ENCODE data around the gene ALX4. TPM values are rescaled to one million over a fixed set of nuclear protein-coding genes. Genes with fewer than 3 reads are reported as not detected.

The ALX4 gene
- total RNA-seq, 2 experiments from 2014 or later: not detected

GRCh38 chr11:44344921-44345320 is 35.0 kb upstream of the ALX4 start:
- DNase-seq: no peak
- peaks cover 5% of the 10 kb centered on the region for H3K27me3 Mint-ChIP-seq
- no peak overlapping the region for H3K27ac Mint-ChIP-seq
- no peak overlapping the region for H3K4me3 Mint-ChIP-seq
- no peaks in the 10 kb centered on the region for H3K4me1 Mint-ChIP-seq
- no peaks in the 10 kb centered on the region for H3K36me3 Mint-ChIP-seq (ENCODE audit: low read depth)
- POLR2A ChIA-PET: no interaction called here
- CTCF ChIA-PET: no interaction called here
- no peaks in the 10 kb centered on the region for H3K9me3 Mint-ChIP-seq

GRCh38 chr11:44344423-44344820 is 34.5 kb upstream of the ALX4 start:
- Mint-ChIP-seq H3K4me1 (no peaks in the 10 kb centered on the region), H3K27ac (no peak overlapping the region), H3K27me3 (peaks cover 3% of the 10 kb centered on the region), H3K36me3 (ENCODE audit: low read depth) (no peaks in the 10 kb centered on the region), H3K4me3 (no peak overlapping the region), H3K9me3 (no peaks in the 10 kb centered on the region)
- ChIA-PET POLR2A (no interaction called here), CTCF (no interaction called here)
- DNase-seq: no peak

GRCh38 chr11:44343778-44344422 is 34.0 kb upstream of the ALX4 start:
- no peak for DNase-seq
- H3K27ac Mint-ChIP-seq: no peak overlapping the region
- no peaks in the 10 kb centered on the region for H3K36me3 Mint-ChIP-seq (ENCODE audit: low read depth)
- H3K27me3 Mint-ChIP-seq: peaks cover 2% of the 10 kb centered on the region
- no peak overlapping the region for H3K4me3 Mint-ChIP-seq
- H3K4me1 Mint-ChIP-seq: no peaks in the 10 kb centered on the region
- POLR2A ChIA-PET: no interaction called here
- CTCF ChIA-PET: no interaction called here
- H3K9me3 Mint-ChIP-seq: no peaks in the 10 kb centered on the region

GRCh38 chr11:44342616-44343015 is 32.7 kb upstream of the ALX4 start:
- ChIA-PET POLR2A (no interaction called here), CTCF (no interaction called here)
- no peak overlapping the region for H3K27ac Mint-ChIP-seq
- H3K4me1 Mint-ChIP-seq: no peaks in the 10 kb centered on the region
- H3K9me3 Mint-ChIP-seq: no peaks in the 10 kb centered on the region
- no peaks in the 10 kb centered on the region for H3K36me3 Mint-ChIP-seq (ENCODE audit: low read depth)
- no peak overlapping the region for H3K4me3 Mint-ChIP-seq
- no peak for DNase-seq
- peaks cover 14% of the 10 kb centered on the region for H3K27me3 Mint-ChIP-seq

- no peak overlapping the region for H3K27ac Mint-ChIP-seq
- DNase-seq: no peak
- no peaks in the 10 kb centered on the region for H3K9me3 Mint-ChIP-seq
- H3K36me3 Mint-ChIP-seq (ENCODE audit: low read depth): no peaks in the 10 kb centered on the region
- ChIA-PET POLR2A (no interaction called here), CTCF (no interaction called here)
- H3K27me3 Mint-ChIP-seq: peaks cover 32% of the 10 kb centered on the region
- no peak overlapping the region for H3K4me3 Mint-ChIP-seq
- no peaks in the 10 kb centered on the region for H3K4me1 Mint-ChIP-seq
These were observed 30.7 kb upstream of the ALX4 start for GRCh38 chr11:44340656-44341055.

GRCh38 chr11:44339530-44339883 is 29.6 kb upstream of the ALX4 start:
- Mint-ChIP-seq H3K36me3 (ENCODE audit: low read depth) (no peaks in the 10 kb centered on the region), H3K4me1 (no peaks in the 10 kb centered on the region), H3K27me3 (peaks cover 38% of the 10 kb centered on the region), H3K27ac (no peak overlapping the region), H3K4me3 (no peak overlapping the region), H3K9me3 (no peaks in the 10 kb centered on the region)
- no peak for DNase-seq
- POLR2A ChIA-PET: no interaction called here
- CTCF ChIA-PET: interaction anchor here (0.6 kb wide), 1 partner anchor 315 kb away, joined by 3 read pairs; no protein-coding TSS in a partner anchor

- H3K4me1 Mint-ChIP-seq: no peaks in the 10 kb centered on the region
- H3K4me3 Mint-ChIP-seq: no peak overlapping the region
- no peak overlapping the region for H3K27ac Mint-ChIP-seq
- ChIA-PET CTCF (interaction anchor here (0.6 kb wide), 1 partner anchor 244 kb away, joined by 4 read pairs; no protein-coding TSS in a partner anchor), POLR2A (no interaction called here)
- H3K27me3 Mint-ChIP-seq: peaks cover 40% of the 10 kb centered on the region
- no peak for DNase-seq
- no peaks in the 10 kb centered on the region for H3K9me3 Mint-ChIP-seq
- H3K36me3 Mint-ChIP-seq (ENCODE audit: low read depth): no peaks in the 10 kb centered on the region
These were observed 29.0 kb upstream of the ALX4 start for GRCh38 chr11:44338698-44339529.

- ChIA-PET CTCF (no interaction called here), POLR2A (no interaction called here)
- H3K36me3 Mint-ChIP-seq (ENCODE audit: low read depth): no peaks in the 10 kb centered on the region
- peaks cover 46% of the 10 kb centered on the region for H3K27me3 Mint-ChIP-seq
- H3K4me3 Mint-ChIP-seq: no peak overlapping the region
- DNase-seq: no peak
- H3K4me1 Mint-ChIP-seq: no peaks in the 10 kb centered on the region
- H3K27ac Mint-ChIP-seq: no peak overlapping the region
- H3K9me3 Mint-ChIP-seq: no peaks in the 10 kb centered on the region
These were observed 28.1 kb upstream of the ALX4 start for GRCh38 chr11:44338026-44338425.

GRCh38 chr11:44335919-44336318 is 26.0 kb upstream of the ALX4 start:
- no peaks in the 10 kb centered on the region for H3K9me3 Mint-ChIP-seq
- no peak for DNase-seq
- no peak overlapping the region for H3K27ac Mint-ChIP-seq
- H3K36me3 Mint-ChIP-seq (ENCODE audit: low read depth): no peaks in the 10 kb centered on the region
- POLR2A ChIA-PET: no interaction called here
- no peak overlapping the region for H3K4me3 Mint-ChIP-seq
- CTCF ChIA-PET: interaction anchor here (0.5 kb wide), 1 partner anchor 221 kb away, joined by 4 read pairs; no protein-coding TSS in a partner anchor
- no peaks in the 10 kb centered on the region for H3K4me1 Mint-ChIP-seq
- peaks cover 52% of the 10 kb centered on the region for H3K27me3 Mint-ChIP-seq

- no peak for DNase-seq
- no peak overlapping the region for H3K27ac Mint-ChIP-seq
- ChIA-PET POLR2A (no interaction called here), CTCF (no interaction called here)
- H3K27me3 Mint-ChIP-seq: peaks cover 52% of the 10 kb centered on the region
- no peaks in the 10 kb centered on the region for H3K36me3 Mint-ChIP-seq (ENCODE audit: low read depth)
- no peak overlapping the region for H3K4me3 Mint-ChIP-seq
- no peaks in the 10 kb centered on the region for H3K4me1 Mint-ChIP-seq
- H3K9me3 Mint-ChIP-seq: no peaks in the 10 kb centered on the region
These were observed 25.3 kb upstream of the ALX4 start for GRCh38 chr11:44335052-44335760.

- H3K4me3 Mint-ChIP-seq: no peak overlapping the region
- H3K9me3 Mint-ChIP-seq: no peaks in the 10 kb centered on the region
- CTCF ChIA-PET: no interaction called here
- H3K4me1 Mint-ChIP-seq: no peaks in the 10 kb centered on the region
- no peaks in the 10 kb centered on the region for H3K36me3 Mint-ChIP-seq (ENCODE audit: low read depth)
- DNase-seq: no peak
- H3K27me3 Mint-ChIP-seq: peaks cover 52% of the 10 kb centered on the region
- H3K27ac Mint-ChIP-seq: no peak overlapping the region
- POLR2A ChIA-PET: no interaction called here
These were observed 24.5 kb upstream of the ALX4 start for GRCh38 chr11:44334356-44335004.

- H3K4me3 Mint-ChIP-seq: no peak overlapping the region
- POLR2A ChIA-PET: no interaction called here
- DNase-seq: no peak
- CTCF ChIA-PET: no interaction called here
- no peaks in the 10 kb centered on the region for H3K9me3 Mint-ChIP-seq
- no peaks in the 10 kb centered on the region for H3K4me1 Mint-ChIP-seq
- H3K27me3 Mint-ChIP-seq: peaks cover 47% of the 10 kb centered on the region
- H3K27ac Mint-ChIP-seq: no peak overlapping the region
- no peaks in the 10 kb centered on the region for H3K36me3 Mint-ChIP-seq (ENCODE audit: low read depth)
These were observed 23.6 kb upstream of the ALX4 start for GRCh38 chr11:44333271-44334218.

Measured in activated CD4-positive, alpha-beta T cell treated with anti-CD3 and anti-CD28 coated beads, Interleukin-2, amount 10 ng/mL, durations not matched to agents 7 days and 5 days (primary cell).